Memory B cell (primary cell): Measurements from ENCODE around the gene CLCNKB.
"Not testable (repeated sequence)": the region's sequence is repeated elsewhere in the genome, so short reads cannot be mapped to it uniquely, and the experiment has no call there.

ENCODE experiments used
- ATAC-seq: fragments of 150-1000 bp; cut with Tn5 transposase; 2 replicates; pipeline ENCODE4 v1.10.0; 2021; ENCODE audit warnings: low read depth, mild to moderate bottlenecking, moderate library complexity
- DNase-seq, 2 donors: peaks; one replicate each; pipeline ENCODE4 v3.0.0; 2022; ENCODE audit warnings: low spot score in 2 of 2
- H3K27ac Mint-ChIP-seq: one replicate; pipeline ENCODE4 v1.8.0; 2022; ENCODE audit warnings: mild to moderate bottlenecking, moderate library complexity, mixed read lengths
- H3K27me3 Mint-ChIP-seq: one replicate; pipeline ENCODE4 v1.8.0; 2022; ENCODE audit warnings: mixed read lengths
- H3K36me3 Mint-ChIP-seq: one replicate; pipeline ENCODE4 v1.8.0; 2022; ENCODE audit warnings: mild to moderate bottlenecking, mixed read lengths
- H3K4me1 Mint-ChIP-seq: one replicate; pipeline ENCODE4 v1.8.0; 2022; ENCODE audit warnings: mixed read lengths
- H3K4me3 Mint-ChIP-seq: one replicate; pipeline ENCODE4 v1.8.0; 2022; ENCODE audit warnings: mild to moderate bottlenecking, moderate library complexity, mixed read lengths
- H3K9me3 Mint-ChIP-seq: one replicate; pipeline ENCODE4 v1.8.0; 2022; ENCODE audit warnings: mixed read lengths

The CLCNKB gene

DNA sequence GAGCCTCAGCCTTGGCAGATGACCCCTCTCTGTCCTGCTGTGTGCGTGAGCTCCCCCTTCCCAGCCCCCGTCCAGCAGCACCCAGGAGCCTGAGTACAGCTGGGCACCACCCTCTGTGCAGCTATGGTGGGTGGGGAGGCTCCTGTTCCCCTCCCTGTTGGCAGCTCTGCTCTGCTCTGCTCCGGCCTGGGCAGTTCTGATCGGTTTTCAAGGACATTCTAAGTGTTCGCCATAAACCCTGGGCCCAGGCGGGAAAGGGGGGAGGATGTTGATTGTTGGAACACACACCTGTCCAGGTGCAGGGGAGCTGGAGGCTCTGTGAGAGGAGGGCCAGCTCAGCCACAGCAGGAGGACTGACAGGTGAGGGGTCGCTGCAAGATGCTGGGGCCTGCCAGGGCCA is at the start of gene CLCNKB:
Gene CLCNKB (plus strand): TSS at position 262 of the 400 bp plus-strand sequence. CDS start 711 bp downstream, outside the sequence.
- no peaks in the 10 kb centered on the region for H3K36me3 Mint-ChIP-seq
- H3K4me3 Mint-ChIP-seq: no peak within 1 kb of the TSS
- DNase-seq (no peak), ATAC-seq (no peak)
- H3K27ac Mint-ChIP-seq: no peak within 1 kb of the TSS
- peaks cover 18% of the 10 kb centered on the region for H3K27me3 Mint-ChIP-seq
- no peaks in the 10 kb centered on the region for H3K9me3 Mint-ChIP-seq
- no peaks in the 10 kb centered on the region for H3K4me1 Mint-ChIP-seq

DNA sequence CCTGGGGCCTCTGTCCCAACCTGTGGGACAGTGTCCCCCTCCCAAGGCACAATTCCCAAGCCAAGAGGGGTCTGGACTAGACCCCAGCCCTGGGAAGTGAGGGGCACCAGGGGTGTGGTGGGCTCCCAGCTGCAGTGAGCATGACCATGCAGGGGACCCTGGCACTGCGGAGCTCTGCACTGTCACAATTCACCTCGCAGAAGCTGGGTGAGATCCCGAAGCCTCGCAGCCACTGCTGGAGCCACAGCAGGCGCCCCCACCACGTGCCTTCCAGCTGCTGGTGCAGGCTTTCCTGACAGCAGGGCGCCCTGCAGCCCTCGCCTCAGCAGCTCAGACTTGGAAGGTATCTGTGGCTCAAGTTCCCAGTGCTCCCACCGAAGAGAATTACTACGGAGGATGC is 49.5 kb upstream of the CLCNKB start:
- Mint-ChIP-seq H3K4me3 (no peak overlapping the region), H3K36me3 (no peaks in the 10 kb centered on the region), H3K4me1 (no peaks in the 10 kb centered on the region), H3K27ac (no peak overlapping the region), H3K9me3 (no peaks in the 10 kb centered on the region), H3K27me3 (peaks cover 3% of the 10 kb centered on the region)
- DNase-seq (no peak), ATAC-seq (no peak)

DNA sequence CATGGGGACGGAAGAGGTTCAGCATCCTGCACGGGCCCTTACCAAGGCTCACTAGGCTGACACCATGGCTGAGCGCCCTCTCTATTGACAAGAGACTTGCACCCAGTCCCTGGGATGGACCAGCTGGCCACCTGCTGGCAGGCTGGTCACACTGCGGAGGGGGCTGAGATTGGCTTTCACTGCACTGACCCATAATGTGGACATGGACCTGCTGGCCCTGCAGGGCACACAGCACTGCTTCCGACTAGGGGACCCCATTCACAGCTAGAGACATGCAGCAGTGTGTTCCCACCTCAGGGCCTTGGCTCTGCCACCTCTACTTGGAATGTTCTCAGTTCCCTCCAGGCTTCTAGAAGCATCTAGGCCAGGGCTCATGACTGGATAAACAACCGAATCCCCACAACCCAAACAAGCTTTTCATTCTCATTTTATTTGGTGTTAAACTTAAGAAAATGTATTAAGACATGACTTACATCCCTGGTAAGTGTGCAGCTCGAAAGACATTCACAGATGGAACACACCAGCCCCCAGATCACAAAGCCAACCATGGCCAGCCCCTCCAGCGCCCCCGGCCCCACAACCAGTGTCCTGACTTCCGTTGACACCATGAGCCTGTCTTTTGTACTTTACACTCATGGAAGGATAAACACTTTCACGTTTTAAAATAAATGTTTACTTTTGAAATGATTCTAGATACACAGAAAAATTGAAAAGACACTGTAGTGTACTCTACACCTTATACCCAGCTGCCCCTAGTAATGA is 48.8 kb upstream of the CLCNKB start:
- Mint-ChIP-seq H3K27me3 (peaks cover 3% of the 10 kb centered on the region), H3K4me3 (no peak overlapping the region), H3K9me3 (no peaks in the 10 kb centered on the region), H3K4me1 (no peaks in the 10 kb centered on the region), H3K36me3 (no peaks in the 10 kb centered on the region), H3K27ac (no peak overlapping the region)
- ATAC-seq (peak; percentile 73), DNase-seq (peak in 1 of 2 donors; percentile 23)

DNA sequence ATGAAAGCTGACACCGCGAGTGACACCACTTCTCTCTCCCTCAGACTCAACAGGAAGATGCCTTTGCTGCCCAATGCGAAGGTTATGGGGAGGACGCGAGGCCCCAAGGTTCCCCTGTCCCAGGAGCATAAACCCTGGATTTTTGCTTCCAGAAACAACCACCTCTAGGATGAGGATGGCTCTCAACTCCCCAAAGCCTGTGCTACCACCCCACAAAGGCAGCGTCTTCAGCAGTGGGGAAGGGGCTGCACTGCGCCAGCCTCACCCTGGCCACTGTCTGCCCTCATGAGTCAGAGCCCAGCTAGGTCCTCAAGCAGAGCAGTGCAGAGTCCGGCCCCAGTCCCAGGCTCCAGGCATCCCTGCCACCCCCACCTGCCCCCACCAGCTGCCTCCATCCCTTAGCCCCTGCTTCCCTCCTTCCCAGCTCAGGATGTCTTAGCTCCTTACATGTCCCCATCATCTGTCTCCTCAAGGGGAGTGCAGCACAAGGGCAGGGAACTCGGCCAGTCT is 46.5 kb upstream of the CLCNKB start:
- Mint-ChIP-seq H3K4me1 (no peaks in the 10 kb centered on the region), H3K27me3 (peaks cover 3% of the 10 kb centered on the region), H3K27ac (no peak overlapping the region), H3K36me3 (no peaks in the 10 kb centered on the region), H3K9me3 (no peaks in the 10 kb centered on the region), H3K4me3 (no peak overlapping the region)
- no peak for DNase-seq
- no peak for ATAC-seq

DNA sequence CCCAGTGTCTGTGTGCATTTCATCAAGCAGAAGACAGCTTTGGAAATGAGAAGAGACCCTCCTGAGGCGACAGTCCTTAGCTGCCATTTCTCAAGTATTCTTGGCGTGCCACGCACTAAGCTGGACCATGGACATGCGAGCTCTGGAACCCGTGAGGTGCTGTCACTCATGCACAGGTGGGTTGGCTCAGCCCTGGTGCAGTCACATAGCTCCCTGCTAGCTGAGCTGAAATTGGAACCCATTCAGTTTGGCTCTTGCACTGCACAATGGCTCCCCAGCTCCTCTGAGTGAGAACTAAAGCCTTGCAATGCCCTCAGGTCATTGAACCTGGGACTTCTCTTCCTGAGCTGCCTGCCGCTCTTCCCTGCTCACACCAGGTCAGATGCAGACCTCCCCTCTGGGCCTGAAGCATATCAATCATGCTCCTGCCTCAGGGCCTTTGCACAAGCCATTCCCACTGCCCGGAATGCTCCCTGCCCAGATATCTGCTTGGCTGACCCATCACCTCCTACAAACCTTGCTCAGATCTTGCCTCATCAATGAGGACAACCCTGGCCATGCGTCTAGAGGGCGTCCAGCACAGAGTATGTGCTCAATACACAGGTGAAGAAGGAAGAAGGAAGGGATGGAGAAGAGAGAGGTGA is 45.8 kb upstream of the CLCNKB start:
- no peaks in the 10 kb centered on the region for H3K9me3 Mint-ChIP-seq
- H3K27me3 Mint-ChIP-seq: peaks cover 3% of the 10 kb centered on the region
- DNase-seq (no peak), ATAC-seq (no peak)
- no peak overlapping the region for H3K27ac Mint-ChIP-seq
- no peaks in the 10 kb centered on the region for H3K4me1 Mint-ChIP-seq
- no peak overlapping the region for H3K4me3 Mint-ChIP-seq
- H3K36me3 Mint-ChIP-seq: no peaks in the 10 kb centered on the region

DNA sequence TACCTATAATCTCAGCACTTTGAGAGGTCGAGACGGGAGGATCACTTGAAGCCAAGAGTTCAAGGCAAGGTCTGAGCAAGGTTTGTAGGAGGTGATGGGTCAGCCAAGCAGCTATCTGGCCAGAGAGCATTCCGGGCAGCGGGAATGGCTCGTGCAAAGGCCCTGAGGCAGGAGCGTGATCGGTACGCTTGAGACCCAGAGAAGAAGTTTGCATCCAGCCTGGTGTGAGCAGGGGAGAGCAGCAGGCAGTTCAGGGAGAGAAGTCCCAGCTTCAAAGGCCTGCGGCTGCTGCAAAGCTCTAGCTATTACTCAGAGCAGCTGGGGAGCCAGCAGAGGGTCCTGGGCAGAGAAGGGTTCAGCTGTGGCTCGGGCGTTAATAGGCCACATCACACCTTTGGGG is 44.7 kb upstream of the CLCNKB start:
- ATAC-seq: no peak
- H3K27me3 Mint-ChIP-seq: peaks cover 3% of the 10 kb centered on the region
- no peak for DNase-seq
- no peaks in the 10 kb centered on the region for H3K9me3 Mint-ChIP-seq
- no peaks in the 10 kb centered on the region for H3K36me3 Mint-ChIP-seq
- no peaks in the 10 kb centered on the region for H3K4me1 Mint-ChIP-seq
- no peak overlapping the region for H3K4me3 Mint-ChIP-seq
- H3K27ac Mint-ChIP-seq: no peak overlapping the region

DNA sequence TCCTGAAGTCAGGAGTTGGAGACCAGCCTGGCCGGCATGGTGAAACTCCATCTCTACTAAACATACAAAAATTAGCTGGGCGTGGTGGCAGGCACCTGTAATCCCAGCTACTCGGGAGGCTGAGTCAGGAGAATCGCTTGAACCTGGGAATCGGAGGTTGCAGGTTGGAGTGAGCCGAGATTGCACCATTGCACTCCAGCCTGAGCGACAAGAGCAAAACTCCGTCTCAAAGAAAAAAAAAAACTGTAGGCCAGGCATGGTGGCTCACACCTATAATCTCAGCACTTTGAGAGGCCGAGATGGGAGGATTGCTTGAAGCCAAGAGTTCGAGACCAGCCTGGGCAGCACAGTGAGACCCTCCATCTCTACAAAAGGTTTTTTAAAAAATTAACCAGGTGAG is 42.3 kb upstream of the CLCNKB start:
- not testable (repeated sequence) for H3K36me3 Mint-ChIP-seq, DNase-seq, ATAC-seq, H3K27me3 Mint-ChIP-seq, H3K27ac Mint-ChIP-seq, H3K9me3 Mint-ChIP-seq, H3K4me3 Mint-ChIP-seq, H3K4me1 Mint-ChIP-seq

DNA sequence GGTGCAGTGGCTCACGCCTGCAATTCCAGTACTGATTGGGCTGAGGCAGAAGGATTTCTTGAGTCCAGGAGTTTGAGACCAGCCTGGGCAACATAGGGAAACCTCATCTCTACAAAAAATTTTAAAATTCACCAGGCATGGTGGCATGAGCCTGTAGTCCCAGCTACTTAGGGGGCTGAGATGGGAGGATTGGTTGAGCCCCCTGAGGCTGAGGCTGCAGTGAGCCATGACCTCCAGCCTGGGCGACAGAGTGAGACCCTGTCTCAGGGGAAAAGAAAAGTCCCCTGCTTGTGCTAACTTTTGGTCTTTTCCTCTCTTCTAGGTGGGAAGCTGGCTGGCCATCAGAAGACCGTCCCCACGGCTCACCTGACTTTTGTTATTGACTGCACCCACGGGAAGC is 38.0 kb upstream of the CLCNKB start:
- no peak overlapping the region for H3K4me3 Mint-ChIP-seq
- H3K27ac Mint-ChIP-seq: no peak overlapping the region
- ATAC-seq (no peak), DNase-seq (no peak)
- peaks cover 1% of the 10 kb centered on the region for H3K27me3 Mint-ChIP-seq
- H3K4me1 Mint-ChIP-seq: peaks cover 16% of the 10 kb centered on the region
- H3K9me3 Mint-ChIP-seq: no peaks in the 10 kb centered on the region
- no peaks in the 10 kb centered on the region for H3K36me3 Mint-ChIP-seq

DNA sequence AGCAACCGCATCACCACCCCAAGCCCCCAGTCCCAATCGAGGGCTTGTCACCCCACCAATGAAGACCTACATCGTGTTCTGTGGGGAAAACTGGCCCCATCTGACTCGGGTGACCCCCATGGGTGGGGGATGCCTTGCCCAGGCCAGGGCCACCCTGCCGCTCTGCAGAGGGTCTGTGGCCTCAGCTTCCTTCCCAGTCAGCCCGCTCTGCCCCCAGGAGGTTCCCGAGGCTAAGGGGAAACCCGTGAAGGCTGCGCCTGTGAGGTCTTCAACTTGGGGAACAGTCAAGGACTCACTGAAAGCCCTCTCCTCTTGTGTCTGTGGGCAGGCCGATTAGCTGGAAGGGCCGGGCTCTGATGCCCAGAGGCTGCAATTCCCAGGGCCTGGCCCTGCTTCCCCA is 37.6 kb upstream of the CLCNKB start:
- H3K36me3 Mint-ChIP-seq: no peaks in the 10 kb centered on the region

DNA sequence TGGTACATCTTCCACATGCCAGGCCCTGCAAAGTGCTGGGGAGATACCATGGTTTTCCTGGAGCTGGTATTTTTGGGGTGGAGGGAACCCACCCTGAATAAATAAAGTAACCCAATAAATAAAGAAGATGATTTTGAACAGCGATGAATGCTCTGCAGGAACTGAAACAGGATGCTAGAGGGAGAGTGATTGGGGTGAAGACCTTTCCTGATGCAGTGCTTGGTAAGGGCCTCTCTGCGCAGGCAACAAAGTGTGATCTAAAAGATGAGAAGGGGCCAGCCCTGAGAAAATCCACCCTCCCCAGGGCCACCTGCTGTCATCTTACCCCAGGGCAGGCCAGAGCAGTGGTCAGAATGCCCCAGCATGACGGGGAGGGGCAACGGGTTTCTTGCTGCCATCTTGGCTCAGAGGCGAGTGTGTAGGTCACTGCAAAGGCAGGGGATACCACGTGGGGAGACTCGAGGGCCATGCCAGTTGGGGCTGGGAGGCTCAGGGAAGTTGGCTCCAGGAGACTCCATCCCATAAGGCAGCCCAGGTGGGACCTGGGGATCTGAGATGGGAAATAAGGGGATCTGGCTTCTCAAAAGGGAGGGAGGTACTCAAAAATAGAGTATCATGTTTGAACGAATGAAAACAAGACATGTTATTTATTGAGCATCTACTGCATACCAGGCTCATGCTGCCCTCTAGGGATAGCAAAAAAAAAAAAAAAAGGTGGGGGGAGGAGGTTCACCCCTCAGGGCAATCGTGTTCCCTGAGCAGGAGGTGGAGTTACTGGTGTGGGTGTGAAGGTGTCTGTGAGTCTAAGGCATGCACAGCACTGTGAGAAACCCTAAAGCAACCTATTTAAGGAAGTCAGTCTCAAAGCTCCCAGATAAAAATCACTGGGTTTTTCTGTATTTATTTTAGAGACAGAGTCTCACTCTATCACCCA is 36.8 kb upstream of the CLCNKB start:
- Mint-ChIP-seq H3K4me1 (peaks cover 16% of the 10 kb centered on the region), H3K9me3 (no peaks in the 10 kb centered on the region), H3K27me3 (no peaks in the 10 kb centered on the region), H3K4me3 (peak overlapping the region; percentile 2), H3K36me3 (no peaks in the 10 kb centered on the region), H3K27ac (no peak overlapping the region)
- DNase-seq (no peak), ATAC-seq (peak; percentile 66)

More for the DNA sequence above, 37.6 kb upstream of the CLCNKB start:
- no peaks in the 10 kb centered on the region for H3K27me3 Mint-ChIP-seq
- no peak for ATAC-seq
- H3K4me1 Mint-ChIP-seq: peaks cover 16% of the 10 kb centered on the region
- H3K9me3 Mint-ChIP-seq: no peaks in the 10 kb centered on the region
- no peak overlapping the region for H3K27ac Mint-ChIP-seq
- no peak for DNase-seq
- no peak overlapping the region for H3K4me3 Mint-ChIP-seq

DNA sequence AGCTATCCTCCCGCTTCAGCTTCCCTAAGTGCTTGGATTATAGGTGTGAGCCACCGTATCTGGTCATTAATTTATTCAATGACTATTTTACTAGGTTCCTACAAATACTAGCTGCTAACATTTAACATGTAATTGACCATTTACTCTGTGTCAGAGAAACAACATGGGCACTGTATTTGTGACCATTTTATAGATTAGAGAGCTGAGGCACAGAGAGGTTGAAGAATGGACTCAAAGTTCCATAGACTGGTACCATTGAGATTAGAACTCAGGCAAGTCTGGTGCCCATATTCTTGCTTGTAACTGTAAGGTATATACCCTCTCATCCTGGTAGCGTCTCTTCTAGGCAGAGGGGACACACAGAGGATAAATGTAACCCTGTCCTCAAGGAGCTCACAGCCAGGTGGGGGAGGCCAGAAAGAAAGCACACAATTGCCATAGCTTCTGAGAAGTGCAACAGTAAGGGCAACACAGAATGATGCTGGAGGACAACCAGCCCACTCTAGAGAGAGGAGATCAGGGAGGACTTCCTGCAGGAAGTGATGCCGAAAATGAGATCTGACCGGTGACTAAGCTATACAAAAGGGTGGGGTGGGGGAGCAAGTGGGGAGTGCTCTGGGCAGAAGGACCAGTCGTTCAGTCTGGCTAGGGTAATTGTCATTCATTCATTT is 35.8 kb upstream of the CLCNKB start:
- H3K9me3 Mint-ChIP-seq: no peaks in the 10 kb centered on the region

DNA sequence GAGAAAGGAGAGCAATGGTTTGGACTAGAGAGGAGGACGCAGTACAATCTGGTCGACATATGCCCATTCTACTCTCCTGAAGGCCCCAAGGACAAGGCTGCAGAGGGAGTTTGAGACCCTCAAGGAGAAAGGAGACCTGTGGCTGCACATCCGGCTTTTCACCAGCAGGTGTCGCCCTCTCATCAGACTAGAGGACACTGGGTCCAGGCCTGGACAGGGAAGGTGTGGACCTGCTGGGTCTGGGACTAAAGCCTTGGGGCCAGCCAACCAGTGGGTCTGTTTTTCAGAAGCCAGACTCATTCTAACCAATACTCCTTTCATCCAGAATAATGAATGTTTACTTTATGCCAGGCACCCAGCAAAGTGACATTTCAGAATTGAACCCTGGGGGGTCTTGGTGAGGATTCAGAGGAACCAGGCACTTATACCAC is 34.5 kb upstream of the CLCNKB start:
- peaks cover 16% of the 10 kb centered on the region for H3K4me1 Mint-ChIP-seq
- no peak overlapping the region for H3K27ac Mint-ChIP-seq
- DNase-seq (peak; percentile 64 to 76), ATAC-seq (peak; percentile 49)
- H3K27me3 Mint-ChIP-seq: no peaks in the 10 kb centered on the region
- no peak overlapping the region for H3K4me3 Mint-ChIP-seq
- no peaks in the 10 kb centered on the region for H3K36me3 Mint-ChIP-seq
- no peaks in the 10 kb centered on the region for H3K9me3 Mint-ChIP-seq

More for the DNA sequence above, 35.8 kb upstream of the CLCNKB start:
- ATAC-seq (no peak), DNase-seq (no peak)
- Mint-ChIP-seq H3K27me3 (no peaks in the 10 kb centered on the region), H3K4me3 (no peak overlapping the region), H3K36me3 (no peaks in the 10 kb centered on the region), H3K27ac (no peak overlapping the region), H3K4me1 (peaks cover 16% of the 10 kb centered on the region)

DNA sequence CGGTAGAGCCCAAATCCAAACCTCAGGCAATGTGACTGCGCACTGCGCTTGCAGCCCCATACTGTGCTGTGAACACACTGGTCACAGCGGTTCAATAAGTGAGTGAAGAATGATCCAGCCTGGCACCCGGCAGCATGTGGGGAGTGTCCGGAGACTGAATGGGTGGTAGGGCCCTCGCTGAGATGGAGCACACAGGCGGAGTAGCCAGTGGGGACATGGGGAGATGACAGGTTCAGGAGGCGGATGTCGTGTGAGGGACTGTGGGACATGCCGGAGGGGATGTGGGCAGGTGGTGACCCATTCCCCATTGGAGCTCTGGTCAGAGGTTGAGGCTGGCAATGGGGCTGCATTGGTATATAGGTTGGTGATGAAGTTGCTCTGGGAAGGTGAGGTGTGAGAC is 33.9 kb upstream of the CLCNKB start:
- no peaks in the 10 kb centered on the region for H3K9me3 Mint-ChIP-seq
- no peak overlapping the region for H3K4me3 Mint-ChIP-seq
- H3K4me1 Mint-ChIP-seq: peaks cover 18% of the 10 kb centered on the region
- DNase-seq: no peak
- H3K36me3 Mint-ChIP-seq: no peaks in the 10 kb centered on the region
- H3K27ac Mint-ChIP-seq: no peak overlapping the region
- H3K27me3 Mint-ChIP-seq: no peaks in the 10 kb centered on the region
- ATAC-seq: no peak
